Panc1 (cell line): ENCODE data around the gene LDHB. TPM values are rescaled to one million over a fixed set of nuclear protein-coding genes. Genes with fewer than 3 reads are reported as not detected.
A peak's percentile ranks its signal among the peaks of the same experiment; 100 is the strongest.

Source experiments
- ATAC-seq: fragments of 200-7000 bp; cut with Tn5 transposase; 2 replicates; pipeline ENCODE4 v1.9.1; 2020; ENCODE audit warnings: mild to moderate bottlenecking, moderate library complexity
- Bru-seq: library from RNA; stranded (reverse); fragments of 400-500 nt; gene quantifications from one replicate; lab custom pipeline; 2021; lab: Mats Ljungman, UMichigan
- BruChase-seq, 2 experiments: library from RNA; stranded (reverse); fragments of 400-500 nt; gene quantifications; one replicate each; lab custom pipeline; 2021; lab: Mats Ljungman, UMichigan
- BruUV-seq: library from RNA; stranded (reverse); fragments of 400-500 nt; replicated peaks from 2 replicates; lab custom pipeline; 2021; lab: Mats Ljungman, UMichigan
- CTCF ChIA-PET: fragments of 300-600 bp; sonication (Branson Sonifier 250); formaldehyde crosslinking; loops from one replicate; lab custom pipeline; 2022; ENCODE audit warnings: antibody characterized with exemption; lab: Charles Lee
- POLR2A ChIA-PET: fragments of 300-600 bp; sonication (Branson Sonifier 250); formaldehyde crosslinking; loops from one replicate; lab custom pipeline; 2022; ENCODE audit warnings: antibody characterized with exemption; lab: Charles Lee
- DNase-seq: peaks from one replicate; pipeline ENCODE4 v3.0.0-alpha.2; 2010; ENCODE audit warnings: low read depth, low spot score
- H3K27ac ChIP-seq: 2 replicates; pipeline ENCODE4 v1.5.1; 2011; ENCODE audit warnings: mild to moderate bottlenecking, low read length, inconsistent platforms
- H3K27me3 ChIP-seq: fragments of 200-500 bp; sonication (Bioruptor generic); 2 replicates; pipeline ENCODE4 v1.6.0; 2014; ENCODE audit warnings: low read length, inconsistent platforms; ENCODE audit not compliant: control insufficient read depth, insufficient read depth
- H3K36me3 ChIP-seq: fragments of 200-500 bp; sonication (Bioruptor generic); 2 replicates; pipeline ENCODE4 v1.5.1; 2014; ENCODE audit warnings: inconsistent platforms, mild to moderate bottlenecking, low read length, moderate library complexity; ENCODE audit not compliant: control insufficient read depth, insufficient read depth
- H3K4me1 ChIP-seq: 2 replicates; pipeline ENCODE4 v1.5.1; 2011; ENCODE audit warnings: inconsistent platforms, mild to moderate bottlenecking, low read length, moderate library complexity; ENCODE audit not compliant: control insufficient read depth, insufficient read depth
- H3K4me3 ChIP-seq, 2 experiments: 2 replicates each; pipeline ENCODE4 v1.5.1; 2011 to 2012; ENCODE audit warnings: low read depth in 2 of 2, low read length in 2 of 2, mild to moderate bottlenecking in 2 of 2, inconsistent platforms in 1 of 2, moderate library complexity in 1 of 2
- H3K9me3 ChIP-seq: fragments of 200-500 bp; sonication (Bioruptor generic); 2 replicates; pipeline ENCODE4 v1.5.1; 2014; ENCODE audit warnings: low read depth, mild to moderate bottlenecking, inconsistent platforms, low read length, moderate library complexity; ENCODE audit not compliant: control insufficient read depth, insufficient read depth
- CTCF ChIP-seq: fragments of 450-650 bp; IDR thresholded peaks from 2 replicates; pipeline ENCODE4 v1.5.1; 2017; ENCODE audit warnings: mild to moderate bottlenecking
- POLR2AphosphoS5 ChIP-seq: IDR thresholded peaks from 2 replicates; pipeline ENCODE4 v1.6.1; 2012; ENCODE audit warnings: mild to moderate bottlenecking, low read depth, low read length, moderate library complexity
- REST ChIP-seq, 2 experiments: IDR thresholded peaks; 2 replicates each; pipeline ENCODE4 v1.6.1; 2011 to 2012; ENCODE audit warnings: low read depth in 2 of 2, control low read depth in 1 of 2, low read length in 1 of 2, mild to moderate bottlenecking in 1 of 2, moderate library complexity in 1 of 2; ENCODE audit not compliant: insufficient read depth in 1 of 2
- SIN3A ChIP-seq: IDR thresholded peaks from 2 replicates; pipeline ENCODE4 v1.6.1; 2012; ENCODE audit warnings: low read depth, mild to moderate bottlenecking, low read length, moderate library complexity, borderline replicate concordance; ENCODE audit not compliant: insufficient read depth
- TCF7L2 ChIP-seq: IDR thresholded peaks from 2 replicates; pipeline ENCODE4 v1.6.1; 2011; ENCODE audit warnings: mild to moderate bottlenecking, low read depth, low read length, inconsistent platforms
- in situ Hi-C: cut with HindIII; loops from 2 replicates; pipeline ENCODE4 v1.10.0; 2016; ENCODE audit warnings: low sequenced_read_pairs, low pct_unique_long_range_greater_than_20kb
- intact Hi-C: fragments of 100-400 bp; cut with micrococcal nuclease; formaldehyde crosslinking; loops from one replicate; pipeline ENCODE4 v1.10.0; 2022; ENCODE audit not compliant: unreplicated experiment
- long read RNA-seq: library from polyadenylated mRNA; unstranded; transcript quantifications from one replicate; pipeline ENCODE4 v2.0.0, GENCODE V29; 2021; ENCODE audit not compliant: unreplicated experiment
- polyA plus RNA-seq: library from polyadenylated mRNA; unstranded; fragments of >200 nt; gene quantifications from one replicate; pipeline ENCODE4 v1.2.1, GENCODE V29; 2012; ENCODE audit warnings: missing spikeins; ENCODE audit not compliant: insufficient read length
- total RNA-seq: library from RNA; stranded (reverse); gene quantifications from one replicate; pipeline ENCODE4 v1.2.1, GENCODE V29; 2021; ENCODE audit not compliant: unreplicated experiment

LDHB gene
- 552 TPM for total RNA-seq
- polyA plus RNA-seq, result 307 TPM
- Bru-seq, nascent RNA, result percentile 99 among the genes with signal in this experiment
- BruChase-seq, experiment 1, labeled RNA remaining after a 2-hour chase, result percentile 100 among the genes with signal in this experiment
- BruChase-seq, experiment 2, labeled RNA remaining after a 6-hour chase, result percentile 100 among the genes with signal in this experiment
- long read RNA-seq, transcript LDHB-201 (8 exons, 1,303 nt), result major isoform, 401 of 426 reads
- long read RNA-seq, partial matches to known transcripts, result 16 of 426 reads
- long read RNA-seq, other reads (novel, unspliced or antisense), result 5 of 426 reads

GRCh38 chr12:21657326-21658077 lies at the start of gene LDHB:
Gene LDHB (minus strand): TSS chr12:21657842. CDS start chr12:21654671, 3,171 bp downstream.
- Histone ChIP-seq H3K27ac (peak within 1 kb of the TSS; percentile 90), H3K9me3 (no peaks in the 10 kb centered on the region), H3K4me3 (peak within 1 kb of the TSS; percentile 84 to 91), H3K27me3 (no peaks in the 10 kb centered on the region), H3K4me1 (peaks cover 4% of the 10 kb centered on the region; the same call in 1 of the 2 replicates), H3K36me3 (peaks cover 28% of the 10 kb centered on the region)
- ATAC-seq (peak; percentile 100), DNase-seq (peak; percentile 58)
- BruUV-seq, result no TSS peak
- TF ChIP-seq POLR2AphosphoS5, result peak; percentile 90
- TF ChIP-seq CTCF, result no peak
- CTCF ChIA-PET, result no interaction called here
- intact Hi-C loops (no loop called here), in situ Hi-C loops (no loop called here)
- POLR2A ChIA-PET, result interaction anchor here (0.6 to 1.0 kb wide), 2 partner anchors 9 to 13 kb away, joined by 4 to 8 read pairs; no protein-coding TSS in a partner anchor

GRCh38 chr12:21704847-21705246 lies 47.2 kb upstream of the LDHB start:
- Histone ChIP-seq H3K27me3 (no peaks in the 10 kb centered on the region), H3K4me3 (no peak overlapping the region), H3K4me1 (no peaks in the 10 kb centered on the region), H3K9me3 (no peaks in the 10 kb centered on the region), H3K27ac (no peak overlapping the region), H3K36me3 (no peaks in the 10 kb centered on the region)
- DNase-seq (no peak), ATAC-seq (no peak)
- TF ChIP-seq POLR2AphosphoS5 (no peak), CTCF (no peak), SIN3A (no peak), TCF7L2 (no peak), REST (IDR thresholded peaks at IDR 0.05; ENCODE audit: insufficient read depth in 1 of 2, low read depth in 2 of 2, low read length in 1 of 2) (no peak)
- intact Hi-C loops, result no loop called here
- no TSS peak for BruUV-seq
- ChIA-PET CTCF (no interaction called here), POLR2A (no interaction called here)
- in situ Hi-C loops, result no loop called here
